OCI-LY7 (cell line): ENCODE measurements around the gene GTF3C2. TPM values are rescaled to one million over a fixed set of nuclear protein-coding genes. Genes with fewer than 3 reads are reported as not detected.

Experiments used
- BruUV-seq: library from RNA; stranded (reverse); fragments of 400-500 nt; replicated peaks from 2 replicates; lab custom pipeline; 2021; lab: Mats Ljungman, UMichigan
- CTCF ChIA-PET: fragments of 300-600 bp; sonication (Branson Sonifier 250); formaldehyde crosslinking; loops from one replicate; lab custom pipeline; 2022; ENCODE audit warnings: antibody characterized with exemption; ENCODE audit not compliant: unreplicated experiment; lab: Charles Lee
- POLR2A ChIA-PET: fragments of 300-600 bp; sonication (Branson Sonifier 250); formaldehyde crosslinking; loops from one replicate; lab custom pipeline; 2022; ENCODE audit warnings: antibody characterized with exemption; lab: Charles Lee
- DNase-seq: peaks from one replicate; pipeline ENCODE4 v3.0.0-alpha.2; 2015; ENCODE audit warnings: low spot score
- H2AFZ ChIP-seq: fragments of 200-600 bp; sonication (generic), shearing (Covaris generic); 2 replicates; pipeline ENCODE4 v1.6.1; 2014; ENCODE audit warnings: mild to moderate bottlenecking, antibody characterized with exemption, low read length, moderate library complexity
- H3K27ac ChIP-seq: fragments of 200-600 bp; sonication (generic); 2 replicates; pipeline ENCODE4 v1.5.1; 2014; ENCODE audit warnings: mixed run types, low read depth, mild to moderate bottlenecking, moderate library complexity, low read length, inconsistent platforms; ENCODE audit not compliant: poor library complexity, severe bottlenecking
- H3K36me3 ChIP-seq: fragments of 200-600 bp; sonication (generic); 2 replicates; pipeline ENCODE4 v1.6.1; 2014; ENCODE audit warnings: mild to moderate bottlenecking, antibody characterized with exemption, low read length, moderate library complexity, mixed read lengths; ENCODE audit not compliant: insufficient read depth
- H3K4me1 ChIP-seq: fragments of 200-600 bp; sonication (generic); 2 replicates; pipeline ENCODE4 v1.5.1; 2014; ENCODE audit warnings: mild to moderate bottlenecking, low read length; ENCODE audit not compliant: insufficient read depth, poor library complexity, severe bottlenecking
- H3K4me2 ChIP-seq: fragments of 200-600 bp; sonication (generic); 2 replicates; pipeline ENCODE4 v1.6.1; 2014; ENCODE audit warnings: mild to moderate bottlenecking, low read length
- H3K4me3 ChIP-seq: fragments of 200-600 bp; sonication (generic); 2 replicates; pipeline ENCODE4 v1.5.1; 2014; ENCODE audit warnings: mild to moderate bottlenecking, low read depth, low read length; ENCODE audit not compliant: poor library complexity, severe bottlenecking
- H3K79me2 ChIP-seq: fragments of 200-600 bp; sonication (generic); 2 replicates; pipeline ENCODE4 v1.6.1; 2016; ENCODE audit warnings: low read depth, mild to moderate bottlenecking, low read length, moderate library complexity, mixed read lengths; ENCODE audit not compliant: insufficient read depth
- H3K9me2 ChIP-seq: fragments of 200-600 bp; sonication (generic); 2 replicates; pipeline ENCODE4 v1.6.1; 2016; ENCODE audit warnings: mild to moderate bottlenecking, low read length, mixed read lengths; ENCODE audit not compliant: insufficient read depth
- H3K9me3 ChIP-seq: fragments of 200-600 bp; sonication (generic); 2 replicates; pipeline ENCODE4 v1.6.1; 2014; ENCODE audit warnings: mild to moderate bottlenecking, mixed run types, low read length, mixed read lengths
- H4K20me1 ChIP-seq: fragments of 200-600 bp; sonication (generic); 2 replicates; pipeline ENCODE4 v1.6.1; 2014; ENCODE audit warnings: mild to moderate bottlenecking, antibody characterized with exemption, low read length, moderate library complexity, mixed read lengths; ENCODE audit not compliant: insufficient read depth
- CTCF ChIP-seq: fragments of 200-600 bp; sonication (generic); conservative IDR thresholded peaks from 2 replicates; pipeline ENCODE4 v1.5.1; 2014; ENCODE audit warnings: mild to moderate bottlenecking, antibody characterized with exemption, low read length, moderate library complexity, mixed read lengths
- EZH2phosphoT487 ChIP-seq: fragments of 200-600 bp; sonication (generic); IDR thresholded peaks from 2 replicates; pipeline ENCODE4 v1.6.1; 2018; ENCODE audit warnings: low read depth, borderline replicate concordance, mild to moderate bottlenecking, mixed run types, antibody characterized with exemption, low read length, moderate library complexity, mixed read lengths
- intact Hi-C: fragments of 100-400 bp; cut with micrococcal nuclease; formaldehyde crosslinking; loops from one replicate; pipeline ENCODE4 v1.10.0; 2022; ENCODE audit not compliant: unreplicated experiment
- total RNA-seq, 2 experiments: library from RNA; depleted of rRNA in 1 of 2; stranded (reverse); fragments of >200 nt in 1 of 2; shearing (Covaris generic) in 1 of 2; gene quantifications; 2 replicates each; pipeline ENCODE4 v1.2.3, GENCODE V29; 2014 to 2022

GTF3C2 gene
- total RNA-seq, 2 experiments from 2014 or later: 54.2 to 70.3 TPM

GRCh38 chr2:27378809-27379290 is 22.3 kb upstream of the GTF3C2 start:
- H3K36me3 ChIP-seq: peaks cover 93% of the 10 kb centered on the region
- intact Hi-C loops: no loop called here
- H3K4me2 ChIP-seq: peak overlapping the region; percentile 98
- H3K9me2 ChIP-seq: no peaks in the 10 kb centered on the region
- H3K9me3 ChIP-seq: no peaks in the 10 kb centered on the region
- peak overlapping the region; percentile 72 for H3K27ac ChIP-seq
- H4K20me1 ChIP-seq: no peaks in the 10 kb centered on the region
- peaks cover 19% of the 10 kb centered on the region for H3K4me1 ChIP-seq
- no peak for DNase-seq
- no peak for TF ChIP-seq CTCF
- TF ChIP-seq EZH2phosphoT487: no peak
- no TSS peak for BruUV-seq
- H3K4me3 ChIP-seq: peak overlapping the region; percentile 86
- ChIA-PET POLR2A (interaction anchor here (0.7 to 2.3 kb wide), 3 partner anchors 7 to 28 kb away, joined by 3 to 18 read pairs (median 3); partner anchors contain the start of gene SNX17), CTCF (no interaction called here)
- peaks cover 11% of the 10 kb centered on the region; the same call in 1 of the 2 replicates for H3K79me2 ChIP-seq
- no peak overlapping the region for H2AFZ ChIP-seq

GRCh38 chr2:27378096-27378808 is 21.7 kb upstream of the GTF3C2 start:
- intact Hi-C loops: no loop called here
- POLR2A ChIA-PET: no interaction called here
- CTCF ChIA-PET: no interaction called here
- Histone ChIP-seq H3K4me2 (no peak overlapping the region), H3K79me2 (peaks cover 11% of the 10 kb centered on the region; the same call in 1 of the 2 replicates), H3K27ac (no peak overlapping the region), H3K9me3 (no peaks in the 10 kb centered on the region), H3K4me1 (peaks cover 19% of the 10 kb centered on the region), H2AFZ (no peak overlapping the region), H4K20me1 (no peaks in the 10 kb centered on the region), H3K9me2 (no peaks in the 10 kb centered on the region), H3K36me3 (peaks cover 93% of the 10 kb centered on the region), H3K4me3 (no peak overlapping the region)
- TF ChIP-seq CTCF (peak; percentile 51), EZH2phosphoT487 (no peak)
- BruUV-seq: no TSS peak
- DNase-seq: no peak

- POLR2A ChIA-PET: no interaction called here
- no peak overlapping the region for H3K27ac ChIP-seq
- TF ChIP-seq EZH2phosphoT487 (no peak), CTCF (no peak)
- peaks cover 95% of the 10 kb centered on the region for H3K36me3 ChIP-seq
- DNase-seq: no peak
- H3K9me2 ChIP-seq: no peaks in the 10 kb centered on the region
- H3K79me2 ChIP-seq: peaks cover 13% of the 10 kb centered on the region; the same call in 1 of the 2 replicates
- peaks cover 23% of the 10 kb centered on the region for H3K4me1 ChIP-seq
- intact Hi-C loops: no loop called here
- H4K20me1 ChIP-seq: no peaks in the 10 kb centered on the region
- H2AFZ ChIP-seq: no peak overlapping the region
- BruUV-seq: no TSS peak
- CTCF ChIA-PET: no interaction called here
- no peaks in the 10 kb centered on the region for H3K9me3 ChIP-seq
- no peak overlapping the region for H3K4me3 ChIP-seq
- no peak overlapping the region for H3K4me2 ChIP-seq
Measured at GRCh38 chr2:27377618-27378095, 21.1 kb upstream of the GTF3C2 start.
